ENCODE measurements around the gene APOBR. TPM values are rescaled to one million over a fixed set of nuclear protein-coding genes. Genes with fewer than 3 reads are reported as not detected.
A peak's percentile ranks its signal among the peaks of the same experiment; 100 is the strongest.
"Not testable (repeated sequence)": the region's sequence is repeated elsewhere in the genome, so short reads cannot be mapped to it uniquely, and the experiment has no call there.

The APOBR gene
- total and polyA plus RNA-seq, 2 of the 13 experiments (the other 11 are each of a cell fraction or from before 2014, with no cell fraction given) = 0.03 TPM; not detected in 1

GRCh38 chr16:28527100-28527785 is 32.8 kb downstream of the APOBR start:
- H2AFZ ChIP-seq (ENCODE audit: low read length); BruUV-seq (replicated peaks); ATAC-seq; H3K79me2 ChIP-seq (ENCODE audit: insufficient read depth, low read length); CTCF ChIA-PET (ENCODE audit: low intra/inter-chr PET ratio, low total read pairs); H3K36me3 ChIP-seq (replicated peaks in 1 of 2; ENCODE audit: control insufficient read depth in 1 of 2, insufficient read depth in 2 of 2, low read length in 2 of 2); H3K4me3 ChIP-seq (replicated peaks in 1 of 3; ENCODE audit: insufficient read depth in 1 of 3, low read depth in 2 of 3, low read length in 3 of 3); FAIRE-seq; in situ Hi-C loops (cut with HindIII; ENCODE audit: extremely low pct_ligation_motif_present, low pct_unique_long_range_greater_than_20kb); H4K20me1 ChIP-seq (ENCODE audit: insufficient read depth, low read length); H3K9me3 ChIP-seq (ENCODE audit: low read length); intact Hi-C loops (cut with micrococcal nuclease; ENCODE audit: unreplicated experiment); H3K27me3 ChIP-seq (ENCODE audit: control insufficient read depth in 1 of 2, insufficient read depth in 2 of 2, low read length in 2 of 2): not testable (repeated sequence)
- TF ChIP-seq CREB3 (CRISPR knock-in tag; IDR thresholded peaks at IDR 0.05) = 0 out of 2 replicates have a peak, but pooled peaks have one; percentile 36
- 0 out of 2 replicates have a peak, but pooled peaks have one; percentile 21 for TF ChIP-seq YEATS4 (CRISPR knock-in tag; IDR thresholded peaks at IDR 0.05; ENCODE audit: borderline replicate concordance)
- 0 out of 2 replicates have a peak, but pooled peaks have one; percentile 10 for TF ChIP-seq ZNF747 (CRISPR knock-in tag; IDR thresholded peaks at IDR 0.05; ENCODE audit: borderline replicate concordance)
- TF ChIP-seq CC2D1A (CRISPR knock-in tag; IDR thresholded peaks at IDR 0.05) = 0 out of 2 replicates have a peak, but pooled peaks have one; percentile 62
- TF ChIP-seq NFAT5 (CRISPR knock-in tag; IDR thresholded peaks at IDR 0.05) = 0 out of 2 replicates have a peak, but pooled peaks have one; percentile 55
- peak; percentile 73 for TF ChIP-seq ZNF121 (CRISPR knock-in tag; IDR thresholded peaks at IDR 0.05)
- 0 out of 2 replicates have a peak, but pooled peaks have one; percentile 35 for TF ChIP-seq ZNF766 (CRISPR knock-in tag; IDR thresholded peaks at IDR 0.05; ENCODE audit: borderline replicate concordance)
- peak; percentile 39 for DNase-seq (ENCODE audit: low spot score)
- Histone ChIP-seq H3K9ac (ENCODE audit: insufficient read depth, low read depth, low read length) (0 out of 2 replicates have a peak overlapping the region, but pooled peaks have one; percentile 31), H3K27ac (ENCODE audit: extremely low read length, insufficient read depth, low read length) (peak overlapping the region; percentile 80), H3K4me2 (ENCODE audit: low read depth, low read length) (peak overlapping the region; percentile 72), H3K4me1 (ENCODE audit: insufficient read depth, low read length) (peaks cover 79% of the 10 kb centered on the region)
- POLR2A ChIA-PET = interaction anchor here (1.4 to 3.0 kb wide), 5 partner anchors 8 to 70 kb away, joined by 4 to 23 read pairs (median 8); partner anchors contain the start of genes CLN3, NUPR1 and SULT1A2
- 96% methylated on average over 7 of the region's 7 CpGs for WGBS (ENCODE audit: low lambda C conversion rate)

Data from HepG2 (cell line).